Nephron progenitor cell (in vitro differentiated cells): ENCODE measurements around the gene FGB.

Source experiments
- DNase-seq: peaks from one replicate; pipeline ENCODE4 v3.0.0; 2021
- H3K27ac Mint-ChIP-seq: 2 replicates; pipeline ENCODE4 v1.8.0; 2021; ENCODE audit warnings: mild to moderate bottlenecking, moderate library complexity, mixed read lengths
- H3K27me3 Mint-ChIP-seq: 2 replicates; pipeline ENCODE4 v1.8.0; 2021; ENCODE audit warnings: mild to moderate bottlenecking, low read depth, mixed read lengths; ENCODE audit not compliant: poor library complexity
- H3K36me3 Mint-ChIP-seq: 2 replicates; pipeline ENCODE4 v1.8.0; 2021; ENCODE audit warnings: low read depth, mixed read lengths
- H3K4me1 Mint-ChIP-seq: 2 replicates; pipeline ENCODE4 v1.8.0; 2021; ENCODE audit warnings: mixed read lengths
- H3K4me3 Mint-ChIP-seq: 2 replicates; pipeline ENCODE4 v1.8.0; 2021; ENCODE audit warnings: mild to moderate bottlenecking, moderate library complexity, mixed read lengths
- H3K9me3 Mint-ChIP-seq: 2 replicates; pipeline ENCODE4 v1.8.0; 2021; ENCODE audit warnings: mild to moderate bottlenecking, moderate library complexity, mixed read lengths
- CTCF ChIP-seq: fragments of 200-600 bp; sonication (generic); IDR thresholded peaks from 2 replicates; pipeline ENCODE4 v1.5.0; 2021; ENCODE audit warnings: antibody characterized with exemption

FGB gene

GRCh38 chr4:154620111-154620510 is 57.3 kb downstream of the FGB start:
- Mint-ChIP-seq H3K4me1 (no peaks in the 10 kb centered on the region), H3K9me3 (no peaks in the 10 kb centered on the region), H3K27ac (no peak overlapping the region), H3K36me3 (no peaks in the 10 kb centered on the region), H3K4me3 (no peak overlapping the region), H3K27me3 (peaks cover 21% of the 10 kb centered on the region)
- no peak for DNase-seq
- TF ChIP-seq CTCF, result no peak
